Mucosa of rectum (tissue), 2 donors: ENCODE data around the gene TMTC1.
"Not testable (repeated sequence)": the region's sequence is repeated elsewhere in the genome, so short reads cannot be mapped to it uniquely, and the experiment has no call there.

Experiments
- H3K27ac ChIP-seq, 2 donors: one replicate each; pipeline ENCODE4 v1.7.0; 2013; ENCODE audit warnings: inconsistent platforms in 2 of 2, low read depth in 2 of 2, low read length in 2 of 2
- H3K27me3 ChIP-seq, 2 donors: one replicate each; pipeline ENCODE4 v1.7.0; 2013; ENCODE audit warnings: low read length in 2 of 2; ENCODE audit not compliant: control insufficient read depth in 2 of 2, insufficient read depth in 2 of 2
- H3K36me3 ChIP-seq, 2 donors: one replicate each; pipeline ENCODE4 v1.7.0; 2013; ENCODE audit warnings: low read length in 2 of 2; ENCODE audit not compliant: control insufficient read depth in 2 of 2, insufficient read depth in 2 of 2
- H3K4me1 ChIP-seq, 2 donors: one replicate each; pipeline ENCODE4 v1.7.0; 2013; ENCODE audit warnings: low read length in 2 of 2, mild to moderate bottlenecking in 1 of 2; ENCODE audit not compliant: control insufficient read depth in 2 of 2, insufficient read depth in 2 of 2
- H3K4me3 ChIP-seq, 2 donors: one replicate each; pipeline ENCODE4 v1.7.0; 2013; ENCODE audit warnings: low read length in 2 of 2
- H3K9ac ChIP-seq, 2 donors: one replicate each; pipeline ENCODE4 v1.7.0; 2013; ENCODE audit warnings: low read length in 2 of 2, low read depth in 1 of 2, mild to moderate bottlenecking in 1 of 2
- H3K9me3 ChIP-seq, 2 donors: one replicate each; pipeline ENCODE4 v1.7.0; 2013; ENCODE audit warnings: low read length in 2 of 2; ENCODE audit not compliant: control insufficient read depth in 2 of 2
- donor health status: healthy.
- donor health status: Normal muscosa, but diverticular disease.

TMTC1 gene

GRCh38 chr12:29566441-29566840 lies 217.3 kb downstream of the TMTC1 start:
- H3K4me1 ChIP-seq, result peaks cover 0 to 5% of the 10 kb centered on the region in 2 donors

GRCh38 chr12:29565727-29566126 lies 218.0 kb downstream of the TMTC1 start:
- H3K27me3 ChIP-seq, result no peaks in the 10 kb centered on the region
- no peak overlapping the region for H3K4me3 ChIP-seq
- peaks cover 0 to 8% of the 10 kb centered on the region in 2 donors for H3K4me1 ChIP-seq
- H3K36me3 ChIP-seq, result no peaks in the 10 kb centered on the region
- H3K9ac ChIP-seq, result no peak overlapping the region
- H3K27ac ChIP-seq, result no peak overlapping the region
- H3K9me3 ChIP-seq, result no peaks in the 10 kb centered on the region

More at GRCh38 chr12:29566441-29566840, 217.3 kb downstream of the TMTC1 start:
- Histone ChIP-seq H3K4me3 (no peak overlapping the region), H3K27ac (no peak overlapping the region), H3K27me3 (no peaks in the 10 kb centered on the region), H3K9me3 (no peaks in the 10 kb centered on the region), H3K36me3 (no peaks in the 10 kb centered on the region), H3K9ac (no peak overlapping the region)

- Histone ChIP-seq H3K4me1 (peaks cover 0 to 8% of the 10 kb centered on the region in 2 donors), H3K9me3 (no peaks in the 10 kb centered on the region), H3K27ac (no peak overlapping the region), H3K9ac (no peak overlapping the region), H3K4me3 (no peak overlapping the region), H3K36me3 (no peaks in the 10 kb centered on the region), H3K27me3 (no peaks in the 10 kb centered on the region)
Observed at GRCh38 chr12:29564925-29565324, 218.8 kb downstream of the TMTC1 start.

GRCh38 chr12:29563636-29564035 lies 220.1 kb downstream of the TMTC1 start:
- Histone ChIP-seq H3K4me1 (peaks cover 0 to 8% of the 10 kb centered on the region in 2 donors), H3K4me3 (peak overlapping the region in 1 of 2 donors; percentile 14), H3K27ac (peak overlapping the region; percentile 10 to 32), H3K36me3 (no peaks in the 10 kb centered on the region), H3K9ac (no peak overlapping the region), H3K27me3 (no peaks in the 10 kb centered on the region), H3K9me3 (no peaks in the 10 kb centered on the region)

GRCh38 chr12:29563071-29563470 lies 220.7 kb downstream of the TMTC1 start:
- peak overlapping the region; percentile 26 to 38 for H3K27ac ChIP-seq
- no peak overlapping the region for H3K9ac ChIP-seq
- H3K9me3 ChIP-seq, result no peaks in the 10 kb centered on the region
- H3K36me3 ChIP-seq, result no peaks in the 10 kb centered on the region
- no peak overlapping the region for H3K4me3 ChIP-seq
- H3K4me1 ChIP-seq, result peaks cover 0 to 8% of the 10 kb centered on the region in 2 donors
- H3K27me3 ChIP-seq, result no peaks in the 10 kb centered on the region

- H3K27ac ChIP-seq, result peak overlapping the region; percentile 29 to 70
- no peaks in the 10 kb centered on the region for H3K36me3 ChIP-seq
- H3K27me3 ChIP-seq, result no peaks in the 10 kb centered on the region
- no peak overlapping the region for H3K4me3 ChIP-seq
- H3K9me3 ChIP-seq, result no peaks in the 10 kb centered on the region
- H3K4me1 ChIP-seq, result peaks cover 0 to 8% of the 10 kb centered on the region in 2 donors
- H3K9ac ChIP-seq, result no peak overlapping the region
Observed at GRCh38 chr12:29562110-29562804, 221.5 kb downstream of the TMTC1 start.

- Histone ChIP-seq H3K27ac (peak overlapping the region; percentile 29 to 70), H3K4me1 (peaks cover 0 to 8% of the 10 kb centered on the region in 2 donors), H3K27me3 (no peaks in the 10 kb centered on the region), H3K9ac (no peak overlapping the region), H3K36me3 (no peaks in the 10 kb centered on the region), H3K9me3 (no peaks in the 10 kb centered on the region), H3K4me3 (no peak overlapping the region)
Observed at GRCh38 chr12:29561664-29562071, 222.1 kb downstream of the TMTC1 start.

GRCh38 chr12:29559198-29559597 lies 224.5 kb downstream of the TMTC1 start:
- Histone ChIP-seq H3K9ac (no peak overlapping the region), H3K27ac (peak overlapping the region in 1 of 2 donors; percentile 44), H3K4me3 (peak overlapping the region in 1 of 2 donors; percentile 8), H3K36me3 (no peaks in the 10 kb centered on the region), H3K27me3 (no peaks in the 10 kb centered on the region), H3K9me3 (no peaks in the 10 kb centered on the region), H3K4me1 (peaks cover 0 to 8% of the 10 kb centered on the region in 2 donors)

GRCh38 chr12:29556363-29556762 lies 227.4 kb downstream of the TMTC1 start:
- no peak overlapping the region for H3K27ac ChIP-seq
- H3K4me1 ChIP-seq, result peaks cover 0 to 2% of the 10 kb centered on the region in 2 donors
- no peaks in the 10 kb centered on the region for H3K27me3 ChIP-seq
- no peak overlapping the region for H3K4me3 ChIP-seq
- no peaks in the 10 kb centered on the region for H3K9me3 ChIP-seq
- no peak overlapping the region for H3K9ac ChIP-seq
- H3K36me3 ChIP-seq, result no peaks in the 10 kb centered on the region

- not testable (repeated sequence) for H3K27ac ChIP-seq, H3K27me3 ChIP-seq, H3K4me1 ChIP-seq, H3K36me3 ChIP-seq, H3K9me3 ChIP-seq, H3K4me3 ChIP-seq, H3K9ac ChIP-seq
Observed at GRCh38 chr12:29555451-29555850, 228.3 kb downstream of the TMTC1 start.
